ENCODE results near the gene KIAA0232. TPM values are rescaled to one million over a fixed set of nuclear protein-coding genes. Genes with fewer than 3 reads are reported as not detected.
A peak's percentile ranks its signal among the peaks of the same experiment; 100 is the strongest.

The KIAA0232 gene
- total RNA-seq, 4 donors from 2014 or later = 19.8 to 73.6 (median 49.5) TPM

DNA sequence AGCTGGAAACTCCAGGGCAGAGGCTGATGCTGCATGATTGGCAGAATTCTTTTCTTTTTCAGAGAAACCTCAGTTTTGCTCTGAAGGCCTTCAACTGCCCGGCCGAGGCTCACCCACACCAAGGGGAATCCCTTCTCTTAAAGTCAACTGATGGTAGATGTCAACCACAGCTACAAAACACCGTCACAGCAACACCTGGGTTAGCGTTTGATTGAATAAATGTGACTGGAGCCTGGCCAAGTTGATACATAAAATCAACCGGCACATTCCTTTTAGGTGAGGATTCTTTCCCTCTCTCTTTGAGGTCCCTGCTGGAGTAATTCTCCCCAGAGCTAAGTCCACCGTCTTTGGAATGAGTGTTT lies 15.2 kb upstream of the KIAA0232 start:
- peak overlapping the region in 3 of 4 donors; percentile 63 to 88 (median 84) for H3K27ac ChIP-seq
- no peaks in the 10 kb centered on the region for H3K36me3 ChIP-seq
- no peaks in the 10 kb centered on the region for H3K27me3 ChIP-seq
- no peaks in the 10 kb centered on the region for H3K9me3 ChIP-seq
- H3K4me1 ChIP-seq = peaks cover 0 to 55% (median 8%) of the 10 kb centered on the region in 4 donors
- TF ChIP-seq, protein P1, sequence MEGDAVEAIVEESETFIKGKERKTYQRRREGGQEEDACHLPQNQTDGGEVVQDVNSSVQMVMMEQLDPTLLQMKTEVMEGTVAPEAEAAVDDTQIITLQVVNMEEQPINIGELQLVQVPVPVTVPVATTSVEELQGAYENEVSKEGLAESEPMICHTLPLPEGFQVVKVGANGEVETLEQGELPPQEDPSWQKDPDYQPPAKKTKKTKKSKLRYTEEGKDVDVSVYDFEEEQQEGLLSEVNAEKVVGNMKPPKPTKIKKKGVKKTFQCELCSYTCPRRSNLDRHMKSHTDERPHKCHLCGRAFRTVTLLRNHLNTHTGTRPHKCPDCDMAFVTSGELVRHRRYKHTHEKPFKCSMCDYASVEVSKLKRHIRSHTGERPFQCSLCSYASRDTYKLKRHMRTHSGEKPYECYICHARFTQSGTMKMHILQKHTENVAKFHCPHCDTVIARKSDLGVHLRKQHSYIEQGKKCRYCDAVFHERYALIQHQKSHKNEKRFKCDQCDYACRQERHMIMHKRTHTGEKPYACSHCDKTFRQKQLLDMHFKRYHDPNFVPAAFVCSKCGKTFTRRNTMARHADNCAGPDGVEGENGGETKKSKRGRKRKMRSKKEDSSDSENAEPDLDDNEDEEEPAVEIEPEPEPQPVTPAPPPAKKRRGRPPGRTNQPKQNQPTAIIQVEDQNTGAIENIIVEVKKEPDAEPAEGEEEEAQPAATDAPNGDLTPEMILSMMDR (IDR thresholded peaks at IDR 0.05) = no peak
- TF ChIP-seq POLR2A (IDR thresholded peaks at IDR 0.05) = no peak
- H3K4me3 ChIP-seq = no peak overlapping the region
- DNase-seq = no peak

DNA sequence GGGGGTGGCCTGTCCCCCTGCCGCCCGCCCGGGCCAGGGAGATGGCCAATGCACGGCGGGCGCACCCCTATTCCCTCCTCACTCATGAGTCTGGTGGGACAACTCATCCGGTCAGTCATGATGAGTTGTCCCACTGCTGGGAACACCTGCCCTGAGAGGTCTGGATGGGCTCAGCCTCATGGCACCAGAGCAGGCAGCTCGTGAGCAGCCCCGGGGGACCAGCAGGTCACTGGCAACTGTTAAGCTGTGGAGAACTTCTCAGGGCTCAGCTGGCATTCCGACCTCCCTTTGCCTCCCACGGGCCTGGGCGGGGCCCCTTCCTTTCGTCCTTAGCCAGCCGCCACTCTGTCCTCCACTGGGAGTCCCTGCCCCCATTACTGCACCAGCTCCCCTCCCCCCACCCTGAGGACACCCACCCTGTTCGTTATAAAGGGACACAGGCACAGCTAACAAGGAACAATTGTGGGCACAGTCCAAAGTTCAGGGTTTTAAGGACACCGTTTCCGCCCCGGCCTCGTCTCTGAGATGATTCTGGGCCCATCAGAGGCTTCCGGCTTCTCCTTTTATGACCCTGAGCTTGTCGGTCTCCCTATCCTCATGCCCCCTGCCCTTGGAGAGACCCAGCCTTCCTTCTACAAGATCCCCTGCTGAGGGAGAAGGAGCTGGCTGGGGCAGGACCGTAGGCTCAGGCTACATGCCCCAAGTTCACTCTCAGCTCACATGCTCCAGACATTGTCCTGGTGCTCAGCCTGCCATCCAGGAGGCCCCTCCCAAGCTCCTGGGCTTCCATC lies 14.6 kb upstream of the KIAA0232 start:
- no peaks in the 10 kb centered on the region for H3K9me3 ChIP-seq
- TF ChIP-seq, protein P1 (IDR thresholded peaks at IDR 0.05) = no peak
- no peak for TF ChIP-seq POLR2A (IDR thresholded peaks at IDR 0.05)
- no peaks in the 10 kb centered on the region for H3K36me3 ChIP-seq
- H3K4me1 ChIP-seq = peaks cover 0 to 61% (median 10%) of the 10 kb centered on the region in 4 donors
- H3K27me3 ChIP-seq = no peaks in the 10 kb centered on the region
- H3K4me3 ChIP-seq = no peak overlapping the region
- H3K27ac ChIP-seq = peak overlapping the region in 3 of 4 donors; percentile 63 to 88 (median 84)
- peak in 2 of 3 donors; percentile 80 to 81 for DNase-seq

DNA sequence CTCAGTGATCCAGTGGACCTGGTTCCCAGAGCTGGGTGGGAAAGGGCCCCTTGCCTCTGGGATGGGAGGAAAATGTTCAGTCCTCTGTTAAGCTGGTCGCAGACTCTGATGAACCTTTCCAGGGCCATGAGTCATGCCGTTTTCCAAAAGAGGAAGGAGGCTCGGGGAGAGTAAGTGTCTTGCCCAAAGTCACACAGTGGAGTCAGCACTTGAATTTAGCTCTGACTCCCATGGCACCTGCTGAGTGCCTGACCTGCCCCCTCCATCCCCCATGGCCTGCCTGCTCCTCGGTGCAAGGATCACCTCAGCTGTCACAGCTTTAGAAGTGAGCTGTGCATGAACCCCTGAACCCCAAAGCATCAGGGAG lies 14.0 kb upstream of the KIAA0232 start:
- no peak for TF ChIP-seq POLR2A (IDR thresholded peaks at IDR 0.05)
- TF ChIP-seq, protein P1 (IDR thresholded peaks at IDR 0.05) = no peak
- Histone ChIP-seq H3K9me3 (no peaks in the 10 kb centered on the region), H3K27me3 (no peaks in the 10 kb centered on the region), H3K27ac (peak overlapping the region in 3 of 4 donors; percentile 63 to 88 (median 84)), H3K36me3 (no peaks in the 10 kb centered on the region), H3K4me1 (peaks cover 0 to 67% (median 10%) of the 10 kb centered on the region in 4 donors), H3K4me3 (no peak overlapping the region)
- peak in 2 of 3 donors; percentile 50 to 54 for DNase-seq

DNA sequence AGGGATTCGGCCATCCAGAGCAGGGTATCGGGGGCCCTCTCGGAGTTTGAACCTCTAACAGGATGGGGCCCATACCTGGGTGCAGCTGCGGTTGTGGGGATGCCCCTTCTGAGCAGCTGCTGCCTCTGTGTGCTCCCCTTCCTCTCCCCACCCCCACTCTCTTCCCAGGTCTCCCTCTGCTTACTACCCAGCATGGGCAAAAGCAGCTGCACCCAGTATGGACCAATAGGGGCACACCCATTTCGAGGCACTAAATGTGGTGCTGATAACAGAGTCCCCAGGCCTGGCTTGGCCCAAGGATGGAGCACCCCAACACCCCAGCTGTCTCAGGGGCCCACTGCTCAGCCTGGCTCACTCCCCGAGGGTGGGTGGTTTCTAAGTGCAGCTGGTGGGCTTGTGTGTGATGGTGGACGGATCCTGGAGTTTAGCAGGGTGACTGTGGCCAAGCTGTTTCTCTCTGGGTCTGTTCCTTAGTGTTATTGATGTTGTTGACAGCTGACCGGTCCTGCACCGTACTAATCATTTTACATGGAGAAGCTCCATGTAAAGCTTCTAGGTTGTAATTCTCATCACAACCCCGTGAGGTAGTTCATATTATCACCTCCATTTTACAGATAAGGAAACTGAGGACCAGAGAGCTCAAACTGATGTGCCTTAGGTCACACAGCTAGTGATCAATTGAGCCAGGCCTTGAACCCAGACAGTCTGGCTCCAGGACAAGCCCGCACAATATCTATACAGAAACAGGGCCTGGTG lies 13.1 kb upstream of the KIAA0232 start:
- peak overlapping the region in 3 of 4 donors; percentile 37 to 88 (median 84) for H3K27ac ChIP-seq
- DNase-seq = peak in 2 of 3 donors; percentile 45 to 54

DNA sequence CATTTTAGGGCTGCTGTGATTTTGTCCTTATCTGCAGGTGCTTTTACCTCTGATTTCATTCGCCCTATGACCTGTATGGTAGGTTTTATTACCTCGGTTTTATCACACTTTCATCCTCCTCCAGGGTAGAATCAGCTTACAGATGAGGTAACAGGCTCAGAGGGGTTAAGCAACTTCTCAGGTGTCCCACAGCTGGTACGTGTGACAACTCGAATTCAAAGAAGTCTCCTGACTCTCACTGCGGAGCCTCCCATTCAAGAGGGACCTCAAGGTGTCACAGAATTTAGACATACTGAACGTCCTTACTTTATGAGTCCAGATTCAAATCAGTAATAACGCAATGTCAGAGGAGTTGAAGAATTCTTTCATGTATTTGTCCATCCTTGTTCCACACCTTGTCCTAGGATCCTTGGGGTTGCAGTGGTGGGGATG lies 12.5 kb upstream of the KIAA0232 start:
- peak overlapping the region in 2 of 4 donors; percentile 84 to 88 for H3K27ac ChIP-seq
- no peaks in the 10 kb centered on the region for H3K36me3 ChIP-seq
- H3K4me1 ChIP-seq = peaks cover 0 to 73% (median 10%) of the 10 kb centered on the region in 4 donors
- H3K9me3 ChIP-seq = no peaks in the 10 kb centered on the region
- no peak for TF ChIP-seq POLR2A (IDR thresholded peaks at IDR 0.05)
- TF ChIP-seq, protein P1 (IDR thresholded peaks at IDR 0.05) = no peak
- no peaks in the 10 kb centered on the region for H3K27me3 ChIP-seq
- H3K4me3 ChIP-seq = no peak overlapping the region
- DNase-seq = peak in 1 of 3 donors; percentile 54

More for the DNA sequence above, 13.1 kb upstream of the KIAA0232 start:
- H3K36me3 ChIP-seq = no peaks in the 10 kb centered on the region
- peaks cover 0 to 73% (median 10%) of the 10 kb centered on the region in 4 donors for H3K4me1 ChIP-seq
- TF ChIP-seq POLR2A (IDR thresholded peaks at IDR 0.05) = no peak
- TF ChIP-seq, protein P1 (IDR thresholded peaks at IDR 0.05) = peak in 2 of 6 experiments; percentile 21 to 28
- H3K27me3 ChIP-seq = no peaks in the 10 kb centered on the region
- H3K9me3 ChIP-seq = no peaks in the 10 kb centered on the region
- H3K4me3 ChIP-seq = no peak overlapping the region
